GM18867 (cell line): ENCODE measurements around the gene HLCS.

Source experiments
- ATAC-seq: cut with Tn5 transposase; IDR thresholded peaks from one replicate; pipeline ENCODE4 v1.9.1; 2021; ENCODE audit warnings: mild to moderate bottlenecking, moderate library complexity; ENCODE audit not compliant: unreplicated experiment

Gene HLCS

DNA sequence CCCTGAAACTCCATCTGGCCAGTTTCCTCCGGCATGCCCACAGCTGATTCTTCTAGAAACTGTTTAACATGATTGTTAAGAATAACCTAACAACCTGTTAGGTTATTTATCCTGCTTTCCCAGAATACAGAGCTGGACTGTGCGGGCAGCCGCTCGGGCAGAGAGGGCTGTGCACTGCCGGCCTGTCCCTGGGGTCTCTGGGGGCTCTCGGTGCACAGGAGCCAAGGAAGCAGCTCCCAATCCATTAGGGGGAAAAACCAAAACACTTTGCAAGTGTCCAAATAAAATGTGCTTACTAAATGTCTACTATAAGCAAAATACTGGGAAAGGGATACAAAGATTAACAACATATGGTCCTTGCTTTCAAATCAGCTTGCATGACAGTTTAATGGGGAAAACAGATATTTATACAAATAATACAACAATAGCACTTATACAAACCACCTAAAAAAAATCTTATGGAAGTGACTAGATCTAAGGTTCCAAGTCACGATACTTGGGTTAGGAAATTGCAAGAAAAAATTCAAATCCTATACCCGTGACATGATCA is 50.7 kb downstream of the HLCS start:
- no peak for ATAC-seq

DNA sequence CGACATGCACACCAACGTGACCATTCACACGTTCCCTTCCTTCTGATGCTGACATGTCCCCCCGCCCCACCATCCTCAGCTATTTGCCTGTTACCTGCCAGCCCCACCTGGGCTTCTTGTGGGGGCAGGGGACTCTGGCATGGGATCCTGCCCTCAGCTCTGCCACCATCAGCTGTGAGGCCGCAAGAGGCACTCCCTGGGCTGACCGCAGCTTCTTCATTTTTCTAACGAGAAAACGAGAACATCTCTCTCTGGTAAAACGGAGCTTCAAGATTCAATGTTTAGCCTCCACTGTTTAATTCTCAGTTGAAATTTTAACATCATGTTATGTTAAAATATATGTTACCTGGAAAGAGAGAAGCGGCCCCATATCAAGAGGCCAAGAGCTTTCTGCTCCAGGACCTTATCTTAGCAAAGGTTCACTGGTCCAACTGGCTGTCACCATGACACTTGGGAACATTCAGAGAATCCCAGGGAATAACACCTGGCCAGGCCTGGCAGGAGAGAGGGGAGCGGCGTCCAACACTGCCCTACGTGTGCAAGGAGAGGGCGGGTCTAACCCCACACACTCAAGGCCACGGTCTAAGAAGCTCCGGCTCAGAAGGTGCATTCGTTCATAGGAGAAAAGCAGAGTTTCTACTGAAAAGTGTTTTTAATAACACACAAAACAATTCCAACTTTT is 51.3 kb downstream of the HLCS start:
- ATAC-seq, result no peak

DNA sequence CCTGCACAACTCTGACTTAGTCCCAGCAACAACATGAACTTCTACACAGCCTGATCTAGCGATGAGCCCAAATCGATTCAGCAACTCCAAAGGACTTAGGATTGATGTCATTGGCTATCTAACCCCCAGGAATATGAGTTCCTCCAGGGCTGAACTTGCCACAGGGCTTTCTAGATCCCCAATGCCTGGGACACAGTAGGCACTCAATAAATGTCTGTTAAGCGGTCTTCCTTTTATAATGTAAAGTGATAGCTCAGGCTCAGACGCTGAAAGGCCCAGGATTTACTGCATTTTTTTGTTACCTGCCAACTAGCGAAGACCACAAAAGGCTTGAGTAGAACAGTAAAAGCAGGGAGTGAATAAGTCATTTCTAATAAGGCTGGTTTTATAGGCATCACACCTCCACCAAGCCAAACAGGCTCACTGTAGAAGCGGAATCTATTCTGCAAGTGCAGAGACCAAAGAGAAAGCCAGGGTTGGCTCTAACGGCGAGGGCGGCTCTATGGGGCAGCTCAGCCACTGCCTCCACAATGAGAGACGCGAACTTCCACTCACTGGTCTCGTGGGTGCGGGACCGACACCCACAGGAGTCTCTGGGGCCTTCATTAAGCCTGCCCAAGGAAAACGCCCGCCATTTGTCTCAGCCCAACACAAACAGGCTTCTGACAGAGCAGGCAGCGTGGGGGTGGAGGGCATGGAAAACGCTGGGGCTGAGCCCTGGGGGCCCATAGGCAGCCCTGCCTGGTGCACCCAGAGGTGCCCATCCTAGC is 52.0 kb downstream of the HLCS start:
- ATAC-seq, result no peak

DNA sequence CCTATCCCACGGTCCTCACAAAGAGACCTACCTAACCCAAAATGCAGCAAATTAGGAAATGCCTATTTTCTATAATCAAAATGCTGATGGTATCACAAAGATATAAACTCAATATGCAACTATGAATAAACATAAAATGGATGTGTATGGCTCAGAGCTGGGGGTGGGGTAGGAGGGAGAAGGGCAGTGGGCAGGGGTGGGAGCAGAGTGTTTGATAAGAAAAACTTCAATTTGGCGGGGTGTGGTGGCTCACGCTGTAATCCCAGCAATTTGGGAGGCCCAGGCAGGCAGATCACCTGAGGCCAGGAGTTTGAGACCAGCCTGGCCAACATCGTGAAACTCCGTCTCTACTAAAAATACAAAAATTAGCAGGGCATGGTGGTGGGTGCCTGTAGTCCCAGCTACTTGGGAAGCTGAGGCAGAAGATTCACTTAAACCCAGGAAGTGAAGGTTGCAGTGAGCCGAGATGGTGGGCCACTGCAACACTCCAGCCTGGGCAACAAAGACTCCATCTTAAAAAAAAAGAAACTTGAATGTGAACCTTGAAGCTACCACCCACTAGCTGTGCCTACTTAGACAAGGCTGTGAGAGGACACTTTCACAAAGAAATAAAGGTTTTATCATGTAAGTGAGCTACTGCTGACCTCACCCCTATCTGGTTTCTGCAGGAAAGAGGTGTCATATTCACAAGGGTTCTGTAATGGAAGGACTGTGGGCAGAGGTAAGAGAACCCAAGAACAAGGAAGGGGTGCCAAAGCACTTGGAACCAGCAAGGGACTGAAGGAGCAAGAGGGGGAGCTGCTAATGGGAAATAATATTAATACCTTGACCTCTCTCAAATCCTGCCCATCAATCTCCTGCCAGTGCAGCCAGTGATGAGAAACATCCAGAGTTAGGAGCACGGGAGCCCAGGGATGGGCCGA is 53.0 kb downstream of the HLCS start:
- no peak for ATAC-seq

DNA sequence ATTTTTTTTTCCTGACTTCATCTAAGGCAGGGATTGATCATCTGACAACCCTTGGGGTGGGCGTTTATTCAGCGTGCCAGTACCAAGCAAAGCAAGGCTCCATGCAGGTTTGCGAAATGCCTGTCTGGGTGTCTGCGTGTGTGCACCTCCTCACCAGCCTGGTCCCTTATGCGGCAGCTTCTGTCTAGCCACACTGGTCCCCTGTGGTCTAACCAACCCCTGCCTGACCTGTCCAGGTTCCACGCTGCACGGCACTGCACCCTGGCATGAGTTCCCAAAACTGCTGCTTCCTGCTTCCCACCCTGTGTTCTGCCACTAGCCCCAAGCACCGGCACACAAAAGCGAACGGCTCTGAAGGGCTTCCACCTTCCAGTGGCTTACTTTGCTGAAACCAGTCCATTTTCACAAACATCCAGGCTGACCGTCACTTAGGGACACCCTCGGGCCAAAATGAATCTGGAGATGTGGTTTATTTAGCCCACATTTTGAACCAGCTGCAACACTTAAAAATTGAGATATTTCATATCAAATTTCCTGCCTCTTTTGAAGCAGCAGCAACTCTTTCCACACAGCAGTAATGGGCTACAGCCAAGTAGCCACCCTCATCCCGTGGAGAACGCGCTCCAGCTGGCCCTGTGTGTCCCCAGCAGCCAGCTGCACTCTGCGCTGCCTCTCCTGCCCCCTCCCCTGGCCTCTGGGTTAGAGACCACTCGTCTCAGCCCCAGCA is 55.7 kb downstream of the HLCS start:
- ATAC-seq, result no peak

DNA sequence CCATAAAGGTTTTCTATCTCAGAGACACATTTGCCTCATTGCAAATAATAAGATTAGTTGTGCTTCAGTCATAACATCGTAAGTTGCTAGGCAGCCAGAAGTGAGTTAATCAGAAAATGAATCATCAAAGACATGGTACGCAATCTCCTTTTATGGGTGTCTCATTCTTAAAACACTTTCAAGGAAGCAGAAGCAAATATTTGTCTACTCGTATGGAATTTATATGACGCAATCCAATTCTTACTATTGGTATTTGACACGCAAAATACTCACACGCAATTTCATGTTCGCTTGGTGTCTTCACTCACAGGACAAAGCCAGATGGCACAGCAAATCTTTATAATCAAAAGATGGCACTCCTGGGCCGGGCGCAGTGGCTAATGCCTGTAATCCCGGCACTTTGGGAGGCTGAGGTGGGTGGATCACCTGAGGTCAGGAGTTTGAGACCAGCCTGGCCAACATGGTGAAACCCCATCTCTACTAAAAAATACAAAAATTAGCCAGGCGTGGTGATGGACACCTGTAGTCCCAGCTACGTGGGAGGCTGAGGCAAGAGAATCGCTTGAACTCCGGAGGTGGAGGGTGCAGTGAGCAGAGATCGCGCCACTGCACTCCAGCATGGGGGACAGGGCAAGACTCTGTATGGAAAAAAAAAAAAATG is 56.4 kb downstream of the HLCS start:
- ATAC-seq, result no peak

DNA sequence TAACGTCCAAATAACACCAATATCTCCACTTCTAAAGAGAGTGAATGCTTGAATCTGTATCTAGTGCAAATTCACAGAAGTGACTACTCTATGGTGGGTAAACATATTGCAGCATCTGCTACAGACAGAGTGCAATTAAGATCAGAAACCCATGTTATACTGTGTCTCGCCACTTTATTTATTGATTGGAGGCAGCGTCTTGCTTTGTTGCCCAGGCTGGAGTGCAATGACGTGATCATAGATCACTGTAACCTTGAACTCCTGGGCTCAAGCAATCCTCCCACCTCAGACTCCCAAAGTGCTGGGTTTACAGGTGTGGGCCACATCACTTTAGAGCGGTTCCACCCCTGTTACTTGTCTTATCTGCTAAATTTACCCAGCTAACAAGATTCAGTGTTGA is 57.0 kb downstream of the HLCS start:
- no peak for ATAC-seq

DNA sequence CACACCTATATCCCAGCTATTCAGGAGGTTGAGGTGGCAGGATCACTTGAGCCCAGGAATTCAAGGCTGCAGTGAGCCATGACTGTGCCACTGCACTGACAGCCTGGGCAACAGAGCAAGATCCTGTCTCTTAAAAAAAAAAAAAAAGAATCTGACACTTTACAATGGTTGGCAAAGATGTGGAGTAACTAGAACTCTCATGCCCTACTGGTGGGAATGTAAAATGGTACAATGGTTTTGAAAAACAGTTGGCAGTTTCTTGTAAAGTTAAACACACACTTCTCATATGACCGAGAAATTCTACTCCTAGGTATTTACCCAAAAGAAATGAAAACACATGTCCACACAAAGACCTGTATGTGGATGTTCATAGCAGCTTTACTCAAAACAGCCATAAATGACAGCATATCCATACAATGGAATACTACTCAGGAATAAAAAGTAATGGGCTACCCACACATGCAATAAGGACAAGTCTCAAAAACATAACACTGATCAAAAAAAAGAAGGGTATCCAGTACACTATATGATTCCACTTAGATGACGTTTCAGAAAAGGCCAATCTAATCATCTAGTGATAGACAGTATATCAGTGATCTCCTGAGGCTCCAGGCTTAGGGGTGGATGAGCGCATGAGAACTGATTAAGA is 58.1 kb downstream of the HLCS start:
- ATAC-seq, result no peak

DNA sequence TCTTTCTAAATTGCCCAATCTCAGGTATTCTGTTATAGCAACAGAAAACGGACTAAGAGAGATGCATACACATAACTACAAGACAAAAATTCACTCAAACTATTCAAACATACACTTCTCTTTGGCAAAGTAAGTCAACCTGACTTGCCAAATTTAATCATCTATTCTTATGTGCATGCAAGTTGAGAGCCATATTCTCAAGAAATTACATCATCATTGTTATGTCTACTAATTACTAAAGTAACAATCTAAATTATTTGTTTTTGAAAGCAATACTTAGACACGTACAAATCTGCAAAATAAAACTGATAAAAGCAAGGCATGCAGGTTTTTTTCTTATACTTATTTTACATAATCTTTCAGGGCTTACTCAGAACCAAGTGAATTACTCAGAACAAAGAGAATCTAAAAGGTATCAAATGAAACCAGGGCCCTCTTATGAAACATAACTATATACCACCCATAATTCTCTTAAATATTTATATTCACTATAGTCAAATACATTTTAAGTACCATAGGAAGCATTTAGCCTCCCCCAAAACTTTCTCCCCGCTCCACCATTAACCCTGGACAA is 62.3 kb downstream of the HLCS start:
- no peak for ATAC-seq

DNA sequence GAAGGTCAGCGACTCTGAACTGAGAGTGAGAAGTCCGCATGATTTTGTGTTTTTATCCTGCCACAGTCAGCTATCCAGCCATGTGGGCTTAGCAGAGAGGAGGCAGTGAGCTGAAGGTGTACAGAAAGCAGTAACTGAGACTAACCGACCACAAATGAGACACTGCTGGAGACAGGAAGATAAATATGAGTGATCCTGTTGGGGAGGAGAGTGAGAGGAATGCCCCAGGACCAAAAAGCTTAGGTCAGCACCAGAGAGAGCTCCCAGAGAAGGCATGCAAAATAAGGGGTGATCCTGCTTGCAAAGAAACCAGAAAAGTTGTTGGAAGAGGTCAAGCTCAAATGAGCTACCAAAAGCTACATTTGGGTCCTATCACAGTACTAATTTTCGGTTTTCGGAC is 63.7 kb downstream of the HLCS start:
- no peak for ATAC-seq

DNA sequence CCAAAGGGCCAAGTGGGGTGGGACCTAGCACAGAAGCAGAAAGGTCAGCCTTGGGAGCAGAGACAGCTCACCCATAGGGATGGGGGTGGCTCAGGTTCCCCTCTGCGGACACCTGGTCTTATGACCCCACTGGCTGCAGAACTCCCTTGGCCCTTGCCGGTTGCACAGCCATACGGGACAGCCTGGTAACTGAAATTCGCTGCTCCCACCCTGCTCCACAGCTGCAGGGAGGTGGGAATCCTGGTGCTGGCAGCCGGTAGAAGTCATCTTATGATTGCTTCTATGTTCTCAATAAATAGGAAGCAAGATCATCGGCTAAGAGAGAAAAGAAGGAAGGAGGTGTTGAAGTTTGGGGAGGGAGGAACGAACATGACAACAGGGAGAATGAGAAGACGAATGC is 64.1 kb downstream of the HLCS start:
- no peak for ATAC-seq

DNA sequence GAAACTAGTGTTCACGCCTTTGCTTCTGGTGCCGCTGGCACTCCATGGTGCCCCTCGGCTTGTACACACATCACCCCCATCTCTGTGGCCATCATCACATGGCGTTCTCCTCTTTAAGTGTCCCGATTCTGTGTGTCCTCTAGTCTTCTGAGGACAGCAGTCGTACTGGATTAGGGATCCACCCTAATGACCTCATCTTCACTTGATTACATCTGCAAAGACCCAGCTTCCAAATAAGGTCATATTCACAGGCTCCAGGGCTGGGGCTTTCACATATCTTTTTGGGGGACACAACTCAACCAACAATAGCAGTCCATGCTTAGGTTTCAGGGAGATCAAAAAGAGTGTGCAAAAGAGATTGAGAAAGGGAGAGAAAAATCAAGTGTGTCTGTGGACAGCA is 64.9 kb downstream of the HLCS start:
- no peak for ATAC-seq

DNA sequence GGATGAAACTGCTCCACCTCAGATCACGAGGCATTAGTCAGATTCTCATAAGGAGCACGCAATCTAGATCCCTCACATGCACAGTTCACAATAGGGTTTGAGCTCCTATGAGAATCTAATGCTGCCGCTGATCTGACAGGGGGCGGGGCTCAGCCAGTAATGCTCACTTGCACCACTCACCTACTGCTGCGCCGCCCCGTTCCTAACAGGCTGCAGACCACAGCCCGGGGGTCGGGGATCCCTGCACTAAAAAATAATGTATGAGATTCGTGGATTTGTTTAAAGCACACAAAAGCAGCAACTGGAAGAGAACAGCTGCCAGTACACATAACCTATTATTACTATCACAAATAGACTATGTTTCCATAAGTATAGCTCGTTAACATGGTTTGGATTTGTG is 72.9 kb downstream of the HLCS start:
- no peak for ATAC-seq

DNA sequence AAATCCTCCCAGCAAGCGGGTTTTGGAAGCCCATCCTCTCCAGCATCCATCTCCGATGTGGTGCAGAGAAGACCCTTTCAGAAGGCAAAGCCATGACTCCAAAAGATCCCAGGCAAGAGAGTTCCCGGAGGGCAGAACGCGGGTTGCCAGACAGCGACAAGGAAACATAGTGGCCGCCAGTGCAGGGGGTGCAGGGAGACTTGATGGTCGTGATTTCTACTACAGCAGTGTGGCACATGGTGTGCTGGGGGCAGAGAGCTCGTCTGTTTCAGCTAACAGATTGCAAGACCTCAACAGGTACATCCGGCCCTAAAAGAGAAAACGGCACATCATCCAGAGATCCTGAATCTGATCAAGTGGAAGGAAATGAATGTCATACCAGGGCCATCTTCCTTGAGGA is 74.3 kb downstream of the HLCS start:
- ATAC-seq, result no peak

DNA sequence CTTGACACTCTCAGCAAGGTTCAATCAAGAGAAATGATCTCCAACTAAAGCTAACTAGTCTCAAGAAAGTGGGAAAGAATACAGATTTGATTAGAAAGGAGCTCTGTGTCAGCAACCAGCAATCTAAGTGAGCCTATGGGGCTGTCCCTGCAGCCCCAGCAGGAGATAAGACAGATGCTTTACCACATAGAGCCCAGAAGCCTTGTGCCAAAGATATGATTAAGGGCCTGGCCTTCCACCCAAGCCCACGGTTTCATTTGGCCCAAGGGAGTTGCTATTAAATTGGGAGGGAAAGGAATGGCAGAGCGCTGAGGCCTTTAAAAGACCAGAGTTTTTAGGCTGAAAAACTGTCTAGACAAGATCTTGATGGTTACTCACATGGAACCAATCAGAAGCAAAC is 74.8 kb downstream of the HLCS start:
- ATAC-seq, result no peak

DNA sequence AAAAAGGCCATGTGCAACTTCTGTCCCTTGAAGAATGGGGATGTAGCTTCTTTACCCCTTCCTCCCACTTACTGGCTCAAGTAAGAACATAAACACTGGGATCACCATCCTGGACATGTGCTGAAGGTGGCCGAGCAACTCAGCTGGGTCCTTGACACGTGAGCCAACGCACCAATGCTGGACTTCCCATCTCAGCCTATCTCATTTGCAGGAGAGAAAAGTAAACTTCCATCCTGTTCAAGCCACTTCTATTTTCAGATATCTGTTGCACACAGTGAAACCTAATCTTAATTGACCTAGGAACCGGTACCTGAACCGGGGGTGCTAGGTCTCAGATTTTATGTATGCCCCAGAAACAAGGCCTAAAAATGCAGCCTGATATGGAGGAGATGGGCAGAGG is 75.3 kb downstream of the HLCS start:
- no peak for ATAC-seq

DNA sequence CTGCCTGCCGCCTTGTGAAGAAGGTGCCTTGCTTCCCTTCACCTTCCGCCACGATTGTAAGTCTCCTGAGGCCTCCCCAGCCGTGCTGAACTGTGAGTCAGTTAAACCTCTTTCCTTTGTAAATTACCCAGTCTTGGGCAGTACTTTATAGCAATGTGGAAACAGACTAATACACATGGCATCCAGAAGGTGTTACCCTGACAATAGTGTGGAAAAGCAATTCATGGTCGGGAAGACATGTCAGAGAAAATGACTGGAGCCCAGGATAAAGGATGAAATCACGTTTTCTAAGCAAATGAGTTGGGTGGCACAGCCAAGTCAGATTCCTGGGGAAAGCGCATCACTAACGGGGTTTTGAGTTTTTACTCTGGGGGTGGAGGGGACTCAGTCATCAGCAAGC is 76.4 kb downstream of the HLCS start:
- ATAC-seq, result no peak

DNA sequence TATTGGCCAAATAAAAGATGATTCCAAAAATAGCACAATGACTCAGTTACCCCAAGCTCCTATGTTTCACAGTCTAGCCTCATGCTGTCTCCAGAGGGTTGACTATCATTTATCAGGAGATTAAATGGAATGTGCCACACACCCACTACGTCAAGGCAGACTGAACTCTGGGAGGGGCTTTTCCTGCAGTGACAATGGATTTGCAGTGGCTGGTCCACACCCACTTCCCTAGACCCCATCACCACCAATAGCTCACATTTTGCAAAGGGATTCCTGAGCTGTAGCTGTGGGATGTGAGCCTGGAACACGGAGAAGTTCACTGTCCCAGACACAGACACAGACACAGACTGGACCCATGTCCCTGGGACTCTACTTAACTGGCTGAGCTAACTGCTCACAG is 77.1 kb downstream of the HLCS start:
- no peak for ATAC-seq

DNA sequence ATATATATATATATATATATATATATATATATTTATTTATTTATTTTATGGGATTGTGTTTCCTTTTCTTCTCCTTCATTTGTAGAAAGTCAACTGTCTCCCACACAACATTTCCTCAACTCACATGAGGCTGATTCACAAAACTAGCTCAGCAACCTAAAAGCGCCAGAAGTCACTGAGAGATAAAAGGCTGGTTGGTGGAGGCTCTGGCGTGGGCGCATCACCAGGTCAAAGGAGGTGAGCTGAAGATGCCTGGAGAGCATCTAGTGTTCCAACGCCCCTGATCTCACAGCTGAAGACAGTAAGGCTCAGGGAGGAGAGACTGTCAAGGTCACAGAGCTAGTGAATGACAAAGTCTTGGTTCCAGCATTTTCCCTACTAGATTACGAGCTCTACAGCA is 78.0 kb downstream of the HLCS start:
- no peak for ATAC-seq
